ENCODE measurements around the gene AP1B1.

The AP1B1 gene

GRCh38 chr22:29308791-29309262, 79.5 kb downstream of the AP1B1 start:
- peak; percentile 43 for DNase-seq (ENCODE audit: low spot score)
- in situ Hi-C loops (cut with MboI; ENCODE audit: low pct_unique_long_range_greater_than_20kb, low sequenced_read_pairs, unreplicated experiment) = no loop called here
- TF ChIP-seq CTCF (IDR thresholded peaks at IDR 0.05; ENCODE audit: extremely low read depth, insufficient read depth, missing control alignments) = no peak

GRCh38 chr22:29308148-29308790, 80.1 kb downstream of the AP1B1 start:
- TF ChIP-seq CTCF (IDR thresholded peaks at IDR 0.05; ENCODE audit: extremely low read depth, insufficient read depth, missing control alignments) = no peak

DNA sequence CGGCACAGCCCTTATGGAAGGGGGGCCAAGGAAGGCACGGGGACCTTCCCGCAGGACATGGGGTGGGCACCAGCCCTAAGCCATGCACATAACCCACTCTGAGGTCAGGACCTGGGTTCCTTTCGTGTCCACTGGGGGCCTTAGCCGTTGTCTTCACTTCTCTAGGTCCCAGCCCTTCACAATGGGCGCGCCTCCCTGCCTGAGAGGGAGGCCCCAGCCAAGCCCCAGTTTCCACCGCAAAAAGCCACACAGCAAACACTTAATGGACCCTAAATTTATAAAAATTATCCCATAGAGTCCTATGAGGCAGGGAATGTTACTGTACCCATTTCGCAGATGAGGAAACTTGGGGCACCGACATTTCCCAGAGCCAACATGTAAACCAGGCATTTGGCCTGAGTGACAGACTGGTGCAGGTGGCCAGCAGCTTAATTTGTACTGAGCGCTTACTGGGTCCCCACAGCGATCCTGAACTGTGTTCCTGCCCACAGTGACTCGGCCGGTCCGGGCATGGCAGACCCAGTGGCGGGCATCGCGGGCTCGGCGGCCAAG, 80.7 kb downstream of the AP1B1 start:
- in situ Hi-C loops (cut with MboI; ENCODE audit: low pct_unique_long_range_greater_than_20kb, low sequenced_read_pairs, unreplicated experiment) = no loop called here
- peak; percentile 48 for DNase-seq (ENCODE audit: low spot score)
- no peak for TF ChIP-seq CTCF (IDR thresholded peaks at IDR 0.05; ENCODE audit: extremely low read depth, insufficient read depth, missing control alignments)

More at GRCh38 chr22:29308148-29308790, 80.1 kb downstream of the AP1B1 start:
- in situ Hi-C loops (cut with MboI; ENCODE audit: low pct_unique_long_range_greater_than_20kb, low sequenced_read_pairs, unreplicated experiment) = no loop called here
- peak; percentile 17 for DNase-seq (ENCODE audit: low spot score)

GRCh38 chr22:29306835-29307595, 81.4 kb downstream of the AP1B1 start:
- peak; percentile 4 for TF ChIP-seq CTCF (IDR thresholded peaks at IDR 0.05; ENCODE audit: extremely low read depth, insufficient read depth, missing control alignments)
- DNase-seq (ENCODE audit: low spot score) = peak; percentile 63
- in situ Hi-C loops (cut with MboI; ENCODE audit: low pct_unique_long_range_greater_than_20kb, low sequenced_read_pairs, unreplicated experiment) = no loop called here

GRCh38 chr22:29306175-29306834, 82.1 kb downstream of the AP1B1 start, which contains the start of gene GAS2L1:
Gene GAS2L1, plus strand, starts transcription at chr22:29306650. Its CDS starts 1,456 bp downstream, at chr22:29308106.
- peak; percentile 45 for TF ChIP-seq CTCF (IDR thresholded peaks at IDR 0.05; ENCODE audit: extremely low read depth, insufficient read depth, missing control alignments)
- in situ Hi-C loops (cut with MboI; ENCODE audit: low pct_unique_long_range_greater_than_20kb, low sequenced_read_pairs, unreplicated experiment) = no loop called here
- peak; percentile 81 for DNase-seq (ENCODE audit: low spot score)

DNA sequence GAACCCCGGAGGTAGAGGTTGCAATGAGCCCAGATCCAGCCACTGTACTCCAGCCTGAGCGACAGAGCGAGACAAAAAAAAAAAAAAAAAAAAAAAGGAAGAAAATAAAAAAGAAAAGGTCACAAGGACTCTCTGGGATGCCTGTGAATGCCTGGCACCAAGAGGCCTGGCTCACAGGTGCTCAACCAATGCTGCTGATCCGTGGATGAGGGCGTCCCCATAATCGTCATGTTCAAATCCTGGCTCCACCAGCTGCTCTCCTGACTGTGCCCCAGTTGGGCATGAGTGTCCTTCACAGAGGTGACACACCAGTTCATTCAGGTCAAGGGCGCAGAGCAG, 82.6 kb downstream of the AP1B1 start:
- no peak for TF ChIP-seq CTCF (IDR thresholded peaks at IDR 0.05; ENCODE audit: extremely low read depth, insufficient read depth, missing control alignments)
- in situ Hi-C loops (cut with MboI; ENCODE audit: low pct_unique_long_range_greater_than_20kb, low sequenced_read_pairs, unreplicated experiment) = no loop called here
- DNase-seq (ENCODE audit: low spot score) = no peak

All from GM13977 (cell line).